Sigmoid colon (tissue), 3 donors: ENCODE measurements around the gene CBFA2T3.

Experiments
- POLR2A ChIP-seq, 2 donors: fragments of 450-650 bp; IDR thresholded peaks; one replicate each; pipeline ENCODE4 v1.6.1; 2016; ENCODE audit warnings: antibody characterized with exemption in 2 of 2, mild to moderate bottlenecking in 2 of 2, moderate library complexity in 2 of 2
- TF ChIP-seq, protein P1 (sequence below), 4 experiments: fragments of 450-650 bp in 3 of 4; fragments of 200-600 bp in 1 of 4; IDR thresholded peaks; one replicate each; pipeline ENCODE4 v1.5.1; 2016 to 2019; ENCODE audit warnings: antibody characterized with exemption in 4 of 4, mild to moderate bottlenecking in 3 of 4, moderate library complexity in 2 of 4

DNA sequence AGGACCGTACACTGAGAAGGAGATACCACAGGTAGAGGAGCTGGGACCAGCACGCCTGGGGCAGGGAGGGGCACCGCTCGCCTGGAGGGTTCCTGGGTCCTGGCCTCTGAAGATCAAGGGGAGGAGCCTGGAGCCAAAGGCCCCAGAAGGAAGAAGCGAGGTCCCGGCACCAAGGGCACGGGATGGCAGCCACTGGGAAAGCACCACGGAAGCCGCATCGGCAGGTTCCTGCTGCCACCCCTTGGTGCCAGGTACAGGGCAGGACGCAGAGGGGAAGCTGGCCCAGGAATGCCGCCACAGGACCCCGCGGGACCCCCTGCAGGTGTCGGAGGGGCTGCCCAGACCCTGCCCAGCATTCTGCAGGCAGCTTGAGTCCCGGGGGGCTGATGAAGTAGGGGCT, 42.5 kb upstream of the CBFA2T3 start:
- TF ChIP-seq, protein P1, sequence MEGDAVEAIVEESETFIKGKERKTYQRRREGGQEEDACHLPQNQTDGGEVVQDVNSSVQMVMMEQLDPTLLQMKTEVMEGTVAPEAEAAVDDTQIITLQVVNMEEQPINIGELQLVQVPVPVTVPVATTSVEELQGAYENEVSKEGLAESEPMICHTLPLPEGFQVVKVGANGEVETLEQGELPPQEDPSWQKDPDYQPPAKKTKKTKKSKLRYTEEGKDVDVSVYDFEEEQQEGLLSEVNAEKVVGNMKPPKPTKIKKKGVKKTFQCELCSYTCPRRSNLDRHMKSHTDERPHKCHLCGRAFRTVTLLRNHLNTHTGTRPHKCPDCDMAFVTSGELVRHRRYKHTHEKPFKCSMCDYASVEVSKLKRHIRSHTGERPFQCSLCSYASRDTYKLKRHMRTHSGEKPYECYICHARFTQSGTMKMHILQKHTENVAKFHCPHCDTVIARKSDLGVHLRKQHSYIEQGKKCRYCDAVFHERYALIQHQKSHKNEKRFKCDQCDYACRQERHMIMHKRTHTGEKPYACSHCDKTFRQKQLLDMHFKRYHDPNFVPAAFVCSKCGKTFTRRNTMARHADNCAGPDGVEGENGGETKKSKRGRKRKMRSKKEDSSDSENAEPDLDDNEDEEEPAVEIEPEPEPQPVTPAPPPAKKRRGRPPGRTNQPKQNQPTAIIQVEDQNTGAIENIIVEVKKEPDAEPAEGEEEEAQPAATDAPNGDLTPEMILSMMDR (IDR thresholded peaks at IDR 0.05), result no peak
- TF ChIP-seq POLR2A (IDR thresholded peaks at IDR 0.05), result no peak
